Activated CD4-positive, CD25-positive, alpha-beta regulatory T cell (primary cell): ENCODE data around the gene DNAAF1.
"Not testable (repeated sequence)": the region's sequence is repeated elsewhere in the genome, so short reads cannot be mapped to it uniquely, and the experiment has no call there.

ENCODE experiments used
- DNase-seq, 4 experiments: peaks; one replicate each; lab custom pipeline; 2025; lab: John Stamatoyannopoulos, UW

DNAAF1 gene

GRCh38 chr16:84144859-84145639, at the start of gene DNAAF1, which contains the start of gene HSDL1:
Gene DNAAF1 (plus strand): TSS chr16:84145308. CDS start chr16:84145441, 133 bp downstream.
Gene HSDL1 (minus strand): TSS chr16:84145177. CDS start chr16:84131321, 13,856 bp downstream.
- DNase-seq: peak; percentile 92 to 94 (median 94)

DNA sequence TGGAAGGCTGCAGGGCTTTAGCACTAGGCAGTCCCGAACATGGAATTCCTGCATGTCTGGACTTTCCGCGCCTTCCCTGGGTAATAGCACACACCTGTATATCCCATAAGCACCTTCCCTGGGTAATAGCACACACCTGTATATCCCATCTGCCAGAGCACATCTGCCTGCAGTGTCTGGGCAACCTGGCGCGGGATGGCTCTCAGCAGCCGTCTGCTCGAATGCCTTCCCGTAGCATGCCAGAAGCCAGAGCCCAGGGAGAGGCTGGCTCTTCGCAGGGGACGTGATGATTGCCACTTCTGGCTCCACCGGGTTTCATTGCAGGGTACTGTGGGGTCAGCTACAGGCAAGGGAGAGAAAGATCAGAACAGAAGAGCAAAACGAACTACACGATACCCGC, 49.6 kb upstream of the DNAAF1 start:
- no peak for DNase-seq

GRCh38 chr16:84096447-84097005, 48.6 kb upstream of the DNAAF1 start:
- no peak for DNase-seq

DNA sequence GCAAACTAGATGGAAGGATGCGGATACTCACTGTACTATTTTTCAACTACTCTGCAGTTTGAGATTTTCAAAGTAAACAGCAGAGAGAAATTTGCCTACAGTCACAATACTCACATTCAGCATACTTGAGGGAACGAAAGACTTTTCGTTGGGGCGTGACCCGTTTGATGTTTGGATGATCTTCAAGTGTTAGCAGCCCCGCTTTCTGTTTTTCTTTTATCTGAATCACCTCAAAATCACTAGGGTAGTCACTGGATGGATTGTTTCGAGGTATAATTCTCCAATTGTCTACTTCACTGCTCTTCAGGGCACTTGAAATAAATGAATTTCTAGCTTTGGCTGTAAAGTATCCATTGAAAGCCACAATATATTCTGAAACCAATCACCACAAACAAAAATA, 46.2 kb upstream of the DNAAF1 start:
- DNase-seq: no peak

- no peak for DNase-seq
Observed at GRCh38 chr16:84103678-84104077, 41.4 kb upstream of the DNAAF1 start.

DNA sequence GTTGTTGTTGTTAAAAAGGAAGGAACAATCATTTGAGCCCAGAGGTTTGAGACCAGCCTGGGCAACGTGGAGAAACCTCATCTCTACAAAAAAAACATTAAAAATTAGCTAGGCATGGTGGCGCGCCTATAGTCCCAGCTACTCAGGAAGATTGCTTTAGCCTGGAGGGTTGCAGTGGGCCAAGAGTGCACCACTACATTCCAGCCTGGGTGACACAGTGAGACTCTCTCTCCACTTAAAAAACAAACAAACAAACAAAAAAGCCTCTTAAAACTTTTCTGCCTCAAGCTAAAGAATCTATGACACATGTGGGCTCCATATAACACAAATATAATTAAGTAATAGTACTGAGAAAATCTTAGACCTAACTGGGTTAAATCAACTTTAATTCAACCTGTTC, 40.9 kb upstream of the DNAAF1 start:
- DNase-seq: no peak

DNA sequence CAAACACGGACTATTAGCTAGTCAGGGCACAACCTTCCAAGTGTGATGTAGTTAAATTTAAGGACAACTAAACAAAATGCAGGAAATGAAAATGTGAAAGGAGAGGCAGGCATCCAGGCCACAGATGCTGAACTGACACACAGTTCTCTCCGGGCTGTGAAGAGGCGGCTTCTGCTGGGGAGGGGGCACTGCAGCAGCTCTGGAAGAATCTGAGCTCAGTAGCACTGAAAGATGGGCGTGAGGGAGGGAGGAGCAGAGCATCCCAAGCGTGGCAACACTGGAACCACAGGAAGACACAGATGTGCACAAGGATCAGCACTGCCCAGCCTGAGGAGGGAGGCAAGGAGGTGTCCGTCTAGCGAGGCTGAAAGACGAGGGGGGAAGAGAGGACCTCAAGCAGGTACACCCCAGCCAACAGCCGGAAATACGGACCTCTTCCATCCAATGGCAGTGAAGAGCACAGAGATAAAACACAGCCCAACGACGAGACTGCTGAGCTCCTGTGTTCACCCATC, 39.8 kb upstream of the DNAAF1 start:
- DNase-seq: no peak

GRCh38 chr16:84105948-84106740, 39.0 kb upstream of the DNAAF1 start:
- DNase-seq: no peak

DNA sequence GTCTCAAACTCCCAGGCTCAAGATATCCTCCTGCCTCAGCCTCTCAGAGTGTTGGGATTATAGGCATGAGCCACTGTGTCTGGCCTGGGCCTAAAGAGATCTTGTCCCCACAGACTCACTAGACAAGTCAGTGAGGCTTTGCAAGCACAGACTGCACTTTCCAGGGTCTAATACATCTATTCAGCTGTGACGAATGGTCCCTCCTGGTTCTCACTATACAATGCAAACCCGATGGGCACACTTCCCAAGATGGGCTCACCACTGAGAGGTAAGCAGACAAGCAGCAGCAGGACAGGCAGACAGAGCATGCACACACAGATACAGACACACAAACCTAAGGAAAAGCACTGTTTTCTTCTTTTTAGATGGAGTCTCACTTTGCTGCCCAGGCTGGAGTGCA, 37.2 kb upstream of the DNAAF1 start:
- no peak for DNase-seq

DNA sequence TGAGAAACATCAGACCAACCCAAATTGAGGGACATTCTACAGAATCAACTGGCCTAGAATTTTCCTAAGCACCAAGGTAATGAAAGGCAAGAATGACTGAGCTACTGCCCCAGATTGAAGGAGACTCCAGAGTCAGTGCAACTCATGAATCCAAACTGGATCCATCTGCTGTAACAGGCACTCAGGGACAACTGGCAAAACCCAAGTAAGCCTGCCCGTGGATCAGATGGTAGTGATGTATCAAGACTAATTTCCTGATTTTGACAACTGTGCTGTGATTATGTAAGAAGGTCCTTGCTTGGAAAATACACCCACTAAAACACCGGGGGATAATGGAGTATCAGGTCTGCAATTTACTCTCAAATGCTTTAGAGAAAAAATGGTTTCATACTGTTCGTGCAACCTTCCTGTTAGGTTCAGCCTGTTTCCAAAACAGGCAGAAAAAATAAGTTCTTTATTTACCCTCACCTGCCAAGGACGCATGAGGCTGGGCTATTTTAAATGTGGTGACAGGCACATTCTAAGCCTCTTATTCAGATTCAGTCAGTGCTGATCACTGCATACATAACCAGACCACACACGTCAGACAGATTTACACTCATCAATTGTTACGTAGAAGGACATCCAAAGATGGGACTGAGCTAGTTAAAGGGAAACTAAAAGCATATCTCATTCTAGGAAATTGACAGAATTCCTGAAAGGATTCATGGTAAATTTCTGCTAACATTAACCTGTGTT, 35.3 kb upstream of the DNAAF1 start:
- no peak for DNase-seq

GRCh38 chr16:84110527-84110926, 34.6 kb upstream of the DNAAF1 start:
- DNase-seq: no peak

DNA sequence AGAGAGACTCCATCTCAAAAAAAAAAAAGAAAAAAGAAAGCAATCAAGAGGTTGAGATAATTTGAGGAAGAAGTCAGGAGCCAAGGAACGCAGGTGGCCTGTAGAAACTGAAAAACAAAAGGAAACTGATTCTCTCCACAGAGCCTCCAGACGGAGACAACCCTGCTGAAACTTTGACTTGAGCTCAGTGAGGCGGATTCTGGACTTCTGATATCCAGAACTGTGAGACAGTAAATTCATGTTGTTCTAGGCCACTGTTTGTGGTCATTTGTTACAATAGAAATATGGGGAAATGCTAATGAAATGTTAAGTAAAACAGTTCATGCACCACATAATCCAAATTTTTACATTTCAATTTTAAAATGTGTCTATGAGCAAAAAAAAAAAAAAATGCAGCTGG, 33.6 kb upstream of the DNAAF1 start:
- no peak for DNase-seq

DNA sequence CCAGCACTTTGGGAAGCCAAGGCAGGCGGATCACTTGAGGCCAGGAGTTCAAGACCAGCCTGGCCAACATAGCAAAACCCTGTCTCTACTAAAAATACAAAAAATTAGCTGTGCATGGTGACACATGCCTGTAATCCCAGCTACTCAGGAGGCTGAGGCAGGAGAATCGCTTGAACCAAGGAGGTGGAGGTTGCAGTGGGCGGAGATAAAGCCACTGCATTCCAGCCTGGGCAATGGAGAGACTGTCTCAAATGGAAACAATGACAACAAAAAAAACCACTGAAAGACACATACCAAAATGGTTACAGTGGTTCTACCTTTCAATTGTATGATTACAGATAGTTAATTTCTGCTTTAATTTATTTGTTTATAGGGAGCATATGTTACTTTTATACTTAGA, 33.2 kb upstream of the DNAAF1 start:
- DNase-seq: not testable (repeated sequence)

GRCh38 chr16:84115919-84116719, 29.0 kb upstream of the DNAAF1 start:
- peak in 2 of 4 experiments; percentile 61 to 62 for DNase-seq

DNA sequence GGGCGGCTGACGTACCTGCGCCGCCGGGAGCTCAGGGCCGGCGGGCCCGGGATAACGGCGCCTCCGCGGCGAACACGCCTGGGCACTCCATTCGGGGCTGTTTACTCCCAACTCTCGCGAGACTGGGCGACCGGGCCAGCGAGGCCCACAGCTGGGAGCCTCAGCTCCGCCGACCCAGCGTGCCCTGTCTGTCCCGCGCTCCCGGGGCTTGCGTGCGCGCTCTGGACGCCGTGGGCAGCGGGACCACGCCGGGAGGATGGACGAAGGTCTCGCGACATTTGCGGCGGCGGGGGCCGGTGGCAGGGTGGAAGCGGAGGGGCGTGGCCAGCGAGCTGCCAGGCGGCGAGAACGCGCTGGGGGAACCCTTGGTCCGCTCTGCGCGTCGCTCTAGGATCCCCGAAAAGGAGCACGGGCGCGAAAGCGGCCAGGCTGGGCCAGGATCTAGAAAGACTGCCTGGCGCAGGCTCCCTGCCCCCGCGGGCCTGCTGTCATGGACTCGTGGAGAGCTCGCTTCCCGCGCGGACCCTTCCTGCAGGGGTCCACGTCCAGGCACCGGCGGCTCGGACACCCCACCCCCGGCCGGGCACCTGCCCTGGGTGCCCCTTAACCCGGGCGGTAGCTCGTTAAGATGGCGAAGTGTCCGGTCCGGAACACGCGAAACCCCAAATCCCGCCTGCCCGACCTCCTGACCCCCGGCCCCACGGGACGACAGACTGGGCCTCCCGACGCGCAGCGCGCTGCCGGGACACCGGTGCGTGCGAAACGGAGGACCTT, 28.2 kb upstream of the DNAAF1 start, which contains the start of gene MBTPS1:
Gene MBTPS1 (minus strand): TSS at position 223 of the 774 bp plus-strand sequence. CDS start 15,159 bp downstream, outside the sequence.
- peak; percentile 94 to 98 (median 98) for DNase-seq

- no peak for DNase-seq
Observed at GRCh38 chr16:84117494-84117843, 27.6 kb upstream of the DNAAF1 start.

- not testable (repeated sequence) for DNase-seq
Observed at GRCh38 chr16:84118315-84118714, 26.8 kb upstream of the DNAAF1 start.

DNA sequence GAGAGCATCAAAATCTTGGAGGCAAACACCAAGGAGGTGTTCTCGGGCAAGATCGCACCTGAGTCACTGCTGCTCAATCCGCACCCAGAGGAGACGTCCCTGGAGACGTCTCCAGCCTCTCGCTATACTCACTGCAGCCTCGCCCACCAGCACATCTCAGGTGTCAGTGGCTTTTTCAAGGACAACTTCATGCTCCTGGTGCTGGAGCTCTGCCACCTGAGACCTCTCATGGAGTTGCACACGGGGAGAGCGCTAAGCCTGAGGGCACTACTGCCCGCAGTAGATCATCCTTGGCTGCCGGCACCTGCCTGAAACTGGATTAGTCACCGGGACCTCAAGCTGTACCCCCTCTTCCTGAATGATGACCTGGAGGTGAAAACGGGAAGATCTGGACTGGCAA, 25.7 kb upstream of the DNAAF1 start:
- no peak for DNase-seq

GRCh38 chr16:84120023-84120422, 25.1 kb upstream of the DNAAF1 start:
- no peak for DNase-seq

DNA sequence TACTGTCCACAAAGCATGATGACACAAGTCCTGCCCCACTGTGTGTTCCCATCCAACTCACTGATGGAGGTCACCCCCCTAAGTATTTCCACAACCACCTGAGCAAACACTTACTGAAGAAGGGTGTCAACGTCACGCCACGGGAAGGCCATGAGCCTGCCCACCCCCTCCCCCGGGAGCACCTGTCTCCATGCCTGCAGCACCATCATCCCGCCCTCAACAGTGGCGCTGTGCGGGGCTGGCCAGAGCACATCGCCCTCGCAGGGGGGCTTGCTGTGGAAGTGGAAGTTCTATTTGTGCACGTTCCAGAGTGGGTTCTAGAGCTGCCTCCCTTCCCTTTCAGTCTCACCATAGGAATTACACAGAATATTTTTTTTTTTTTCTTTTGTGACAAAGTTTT, 24.1 kb upstream of the DNAAF1 start:
- DNase-seq: no peak
